C4-2B (cell line): ENCODE results near the gene PCDHGA4.
A peak's percentile ranks its signal among the peaks of the same experiment; 100 is the strongest.

Experiments
- ZFX ChIP-seq: fragments of 450-650 bp; IDR thresholded peaks from 2 replicates; pipeline ENCODE4 v1.6.1; 2017
- TF ChIP-seq, protein P1 (sequence below): fragments of 450-650 bp; conservative IDR thresholded peaks from 2 replicates; pipeline ENCODE4 v1.5.1; 2017; ENCODE audit warnings: mild to moderate bottlenecking

DNA sequence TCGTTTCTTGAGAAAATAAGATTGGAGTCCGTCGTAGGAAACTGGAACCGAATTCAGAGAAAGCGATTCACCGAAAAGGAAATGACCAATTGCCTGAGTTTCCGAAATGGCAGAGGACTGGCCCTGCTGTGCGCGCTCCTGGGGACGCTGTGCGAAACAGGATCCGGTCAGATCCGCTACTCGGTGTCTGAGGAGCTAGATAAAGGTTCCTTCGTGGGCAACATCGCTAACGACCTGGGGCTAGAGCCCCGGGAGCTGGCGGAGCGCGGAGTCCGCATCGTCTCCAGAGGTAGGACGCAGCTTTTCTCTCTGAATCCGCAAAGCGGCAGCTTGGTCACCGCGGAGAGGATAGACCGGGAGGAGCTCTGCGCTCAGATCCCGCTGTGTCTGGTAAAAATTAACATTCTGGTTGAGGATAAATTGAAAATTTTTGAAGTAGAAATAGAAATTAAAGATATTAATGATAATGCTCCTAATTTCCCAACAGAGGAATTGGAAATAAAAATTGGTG, 10.8 kb upstream of the PCDHGA4 start:
- TF ChIP-seq, protein P1, sequence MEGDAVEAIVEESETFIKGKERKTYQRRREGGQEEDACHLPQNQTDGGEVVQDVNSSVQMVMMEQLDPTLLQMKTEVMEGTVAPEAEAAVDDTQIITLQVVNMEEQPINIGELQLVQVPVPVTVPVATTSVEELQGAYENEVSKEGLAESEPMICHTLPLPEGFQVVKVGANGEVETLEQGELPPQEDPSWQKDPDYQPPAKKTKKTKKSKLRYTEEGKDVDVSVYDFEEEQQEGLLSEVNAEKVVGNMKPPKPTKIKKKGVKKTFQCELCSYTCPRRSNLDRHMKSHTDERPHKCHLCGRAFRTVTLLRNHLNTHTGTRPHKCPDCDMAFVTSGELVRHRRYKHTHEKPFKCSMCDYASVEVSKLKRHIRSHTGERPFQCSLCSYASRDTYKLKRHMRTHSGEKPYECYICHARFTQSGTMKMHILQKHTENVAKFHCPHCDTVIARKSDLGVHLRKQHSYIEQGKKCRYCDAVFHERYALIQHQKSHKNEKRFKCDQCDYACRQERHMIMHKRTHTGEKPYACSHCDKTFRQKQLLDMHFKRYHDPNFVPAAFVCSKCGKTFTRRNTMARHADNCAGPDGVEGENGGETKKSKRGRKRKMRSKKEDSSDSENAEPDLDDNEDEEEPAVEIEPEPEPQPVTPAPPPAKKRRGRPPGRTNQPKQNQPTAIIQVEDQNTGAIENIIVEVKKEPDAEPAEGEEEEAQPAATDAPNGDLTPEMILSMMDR, result peak; percentile 35
- no peak for TF ChIP-seq ZFX
